ENCODE results near the gene METAP1. TPM values are rescaled to one million over a fixed set of nuclear protein-coding genes. Genes with fewer than 3 reads are reported as not detected.

METAP1 gene
- total and polyA plus RNA-seq, 2 of the 8 experiments (the other 6 are each of a cell fraction or from before 2014, with no cell fraction given), result 50.6 to 85.2 TPM

DNA sequence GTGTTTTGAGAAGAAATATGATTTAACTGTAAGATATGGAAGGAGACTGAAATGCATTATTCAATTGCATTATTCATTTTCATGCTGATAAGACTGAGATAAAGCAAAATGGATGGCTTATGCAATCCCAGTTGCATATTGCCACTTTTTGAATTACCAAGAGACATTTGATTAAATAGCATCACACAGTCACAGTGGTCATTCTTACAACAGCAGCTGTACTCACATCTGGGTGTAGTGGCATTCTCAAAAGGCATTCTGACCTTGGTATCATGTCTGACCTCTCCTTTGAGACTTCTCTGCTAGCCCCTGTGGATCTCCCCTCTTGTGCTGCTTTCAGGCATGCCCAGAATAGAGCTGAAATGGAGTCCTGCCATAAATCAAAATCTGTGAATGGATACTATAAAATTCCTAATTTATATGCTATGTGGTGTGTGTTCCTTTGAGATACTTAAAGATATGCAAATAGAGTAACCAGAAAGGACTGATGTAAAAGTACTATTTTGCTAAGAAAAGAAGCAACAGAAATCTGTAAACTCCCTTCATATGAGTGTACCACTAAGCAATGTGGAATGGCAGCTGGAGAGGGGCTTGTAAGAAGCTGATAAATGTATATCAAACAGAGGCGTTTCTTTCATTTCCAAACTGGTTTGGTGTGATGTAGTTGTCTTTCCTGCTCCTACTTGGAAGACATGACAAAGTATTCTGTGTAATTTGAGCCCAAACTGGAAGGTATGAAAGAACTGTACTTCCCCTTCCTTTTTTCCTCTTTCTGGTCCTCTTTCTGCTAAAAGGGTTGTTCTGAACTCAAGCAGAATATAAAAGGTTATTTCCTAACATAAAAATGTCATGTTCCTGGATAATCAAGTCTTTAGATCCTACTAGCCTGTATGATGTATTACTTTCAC is 25.4 kb upstream of the METAP1 start:
- Histone ChIP-seq H3K4ac (replicated peaks; ENCODE audit: insufficient read length, low read depth, low read length) (no peak overlapping the region), H3K4me1 (replicated peaks in 1 of 4; ENCODE audit: control insufficient read depth in 3 of 4, insufficient read depth in 4 of 4, low read length in 3 of 4) (no peaks in the 10 kb centered on the region; a peak in 1 of 7 replicates), H4K8ac (ENCODE audit: extremely low read depth, insufficient read depth, low read length) (no peak overlapping the region), H2BK20ac (ENCODE audit: low read length) (no peak overlapping the region), H2BK15ac (ENCODE audit: low read length) (no peak overlapping the region), H2AFZ (ENCODE audit: low read length) (peak overlapping the region; percentile 94), H3K56ac (replicated peaks; ENCODE audit: insufficient read length, low read depth, low read length) (no peak overlapping the region), H3K23ac (ENCODE audit: insufficient read length) (no peak overlapping the region), H3K14ac (ENCODE audit: insufficient read length) (no peak overlapping the region), H2BK120ac (replicated peaks; ENCODE audit: low read depth, low read length) (no peak overlapping the region), H2AK5ac (ENCODE audit: low read depth, low read length) (no peak overlapping the region), H3K27ac (ENCODE audit: low read depth, low read length) (no peak overlapping the region), H2BK12ac (ENCODE audit: low read depth, low read length) (no peak overlapping the region), H2BK5ac (ENCODE audit: low read depth, low read length) (no peak overlapping the region), H3K4me3 (ENCODE audit: extremely low read depth in 1 of 4, insufficient read depth in 2 of 4, low read depth in 3 of 4, low read length in 4 of 4) (no peak overlapping the region), H3K18ac (ENCODE audit: extremely low read depth, low read length) (no peak overlapping the region), H3K9me3 (ENCODE audit: insufficient read depth in 2 of 2, low read depth in 1 of 2, low read length in 1 of 2) (no peaks in the 10 kb centered on the region), H3K79me1 (ENCODE audit: low read depth, low read length) (no peaks in the 10 kb centered on the region), H3K79me2 (ENCODE audit: control insufficient read depth in 1 of 2, insufficient read depth in 2 of 2, low read length in 2 of 2) (no peaks in the 10 kb centered on the region), H3K36me3 (ENCODE audit: control insufficient read depth in 2 of 4, insufficient read depth in 4 of 4, low read length in 3 of 4) (no peaks in the 10 kb centered on the region), H4K5ac (ENCODE audit: insufficient read length, low read depth, low read length) (no peak overlapping the region), H3K27me3 (replicated peaks in 1 of 4; ENCODE audit: control insufficient read depth in 3 of 4, extremely low read depth in 1 of 4, insufficient read depth in 3 of 4, low read length in 3 of 4) (no peaks in the 10 kb centered on the region), H3K9ac (replicated peaks in 1 of 4; ENCODE audit: extremely low read depth in 1 of 4, low read depth in 3 of 4, low read length in 3 of 4) (no peak overlapping the region; a peak in 1 of 7 replicates), H4K20me1 (replicated peaks in 1 of 2; ENCODE audit: control insufficient read depth in 1 of 2, insufficient read depth in 2 of 2, low read length in 2 of 2) (no peaks in the 10 kb centered on the region), H4K91ac (replicated peaks; ENCODE audit: insufficient read length, low read length) (no peak overlapping the region), H3K23me2 (ENCODE audit: low read depth, low read length) (no peaks in the 10 kb centered on the region), H3K4me2 (ENCODE audit: insufficient read depth in 1 of 2, low read depth in 2 of 2, low read length in 2 of 2) (no peak overlapping the region)
- ChIA-PET CTCF (ENCODE audit: partially characterized antibody) (no interaction called here), POLR2A (ENCODE audit: partially characterized antibody) (interaction anchor here (0.6 to 1.1 kb wide), 3 partner anchors 25 to 42 kb away, joined by 3 read pairs; partner anchors contain the start of genes EIF4E and METAP1)
- DNase-seq (ENCODE audit: low read depth in 1 of 2, low spot score in 2 of 2) (no peak), FAIRE-seq (no peak)
- WGBS, 2 experiments (ENCODE audit: extremely low coverage in 1 of 2, insufficient coverage in 1 of 2, insufficient read length in 1 of 2, insufficient replicate concordance in 2 of 2, low coverage in 1 of 2, low lambda C conversion rate in 2 of 2, missing lambda C conversion rate in 1 of 2), result 80% methylated on average over 1 of the region's 1 CpG; no CpG with 5 or more reads in 1 of the 2 experiments
- no peak for TF ChIP-seq NRF1 (IDR thresholded peaks at IDR 0.05; ENCODE audit: low read depth, low read length)
- TF ChIP-seq MAFK (IDR thresholded peaks at IDR 0.05; ENCODE audit: low read depth, low read length), result no peak
- no peak for TF ChIP-seq EGR1 (IDR thresholded peaks at IDR 0.05; ENCODE audit: borderline replicate concordance, low read depth, low read length)
- no peak for TF ChIP-seq BCL11A (IDR thresholded peaks at IDR 0.05; ENCODE audit: low read depth in 2 of 2, low read length in 2 of 2)
- TF ChIP-seq ASH2L (IDR thresholded peaks at IDR 0.05; ENCODE audit: low read length), result no peak
- TF ChIP-seq CHD2 (IDR thresholded peaks at IDR 0.05; ENCODE audit: low read length), result no peak
- TF ChIP-seq RFX5 (IDR thresholded peaks at IDR 0.05; ENCODE audit: borderline replicate concordance, low read depth, low read length), result no peak
- TF ChIP-seq, protein P1, sequence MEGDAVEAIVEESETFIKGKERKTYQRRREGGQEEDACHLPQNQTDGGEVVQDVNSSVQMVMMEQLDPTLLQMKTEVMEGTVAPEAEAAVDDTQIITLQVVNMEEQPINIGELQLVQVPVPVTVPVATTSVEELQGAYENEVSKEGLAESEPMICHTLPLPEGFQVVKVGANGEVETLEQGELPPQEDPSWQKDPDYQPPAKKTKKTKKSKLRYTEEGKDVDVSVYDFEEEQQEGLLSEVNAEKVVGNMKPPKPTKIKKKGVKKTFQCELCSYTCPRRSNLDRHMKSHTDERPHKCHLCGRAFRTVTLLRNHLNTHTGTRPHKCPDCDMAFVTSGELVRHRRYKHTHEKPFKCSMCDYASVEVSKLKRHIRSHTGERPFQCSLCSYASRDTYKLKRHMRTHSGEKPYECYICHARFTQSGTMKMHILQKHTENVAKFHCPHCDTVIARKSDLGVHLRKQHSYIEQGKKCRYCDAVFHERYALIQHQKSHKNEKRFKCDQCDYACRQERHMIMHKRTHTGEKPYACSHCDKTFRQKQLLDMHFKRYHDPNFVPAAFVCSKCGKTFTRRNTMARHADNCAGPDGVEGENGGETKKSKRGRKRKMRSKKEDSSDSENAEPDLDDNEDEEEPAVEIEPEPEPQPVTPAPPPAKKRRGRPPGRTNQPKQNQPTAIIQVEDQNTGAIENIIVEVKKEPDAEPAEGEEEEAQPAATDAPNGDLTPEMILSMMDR (IDR thresholded peaks at IDR 0.05; ENCODE audit: control extremely low read depth in 1 of 3, insufficient read depth in 1 of 3, low read depth in 1 of 3, low read length in 3 of 3), result no peak
- TF ChIP-seq, protein P2, sequence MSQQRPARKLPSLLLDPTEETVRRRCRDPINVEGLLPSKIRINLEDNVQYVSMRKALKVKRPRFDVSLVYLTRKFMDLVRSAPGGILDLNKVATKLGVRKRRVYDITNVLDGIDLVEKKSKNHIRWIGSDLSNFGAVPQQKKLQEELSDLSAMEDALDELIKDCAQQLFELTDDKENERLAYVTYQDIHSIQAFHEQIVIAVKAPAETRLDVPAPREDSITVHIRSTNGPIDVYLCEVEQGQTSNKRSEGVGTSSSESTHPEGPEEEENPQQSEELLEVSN (IDR thresholded peaks at IDR 0.05), result no peak
